Keratinocyte (primary cell): Measurements from ENCODE around the gene PSMB7. TPM values are rescaled to one million over a fixed set of nuclear protein-coding genes. Genes with fewer than 3 reads are reported as not detected.

Source experiments
- DNase-seq: peaks from one replicate; pipeline ENCODE4 v3.0.0-alpha.2; 2011; ENCODE audit warnings: low read depth, missing footprints, low spot score
- FAIRE-seq: peaks from 2 replicates; lab custom pipeline; 2011; peaks lifted over from hg19 to GRCh38; lab: Jason Lieb, UNC
- H2AFZ ChIP-seq: 2 replicates; pipeline ENCODE4 v1.6.0; 2012; ENCODE audit warnings: low read length, control low read depth, inconsistent platforms; ENCODE audit not compliant: control insufficient read depth
- H3K27ac ChIP-seq: 2 replicates; pipeline ENCODE4 v1.5.1; 2011; ENCODE audit warnings: low read length; ENCODE audit not compliant: control insufficient read depth, insufficient read depth
- H3K27me3 ChIP-seq: 3 replicates; pipeline ENCODE4 v1.6.0; 2011; ENCODE audit warnings: low read length; ENCODE audit not compliant: control insufficient read depth, insufficient read depth; ENCODE audit errors: extremely low read depth
- H3K36me3 ChIP-seq, 2 experiments: 2 replicates in 1 of 2; 3 replicates in 1 of 2; pipeline ENCODE4 v1.5.1; 2011; ENCODE audit warnings: low read length in 2 of 2, mild to moderate bottlenecking in 1 of 2; ENCODE audit not compliant: control insufficient read depth in 2 of 2, insufficient read depth in 2 of 2; ENCODE audit errors: extremely low read depth in 1 of 2
- H3K4me1 ChIP-seq: 3 replicates; pipeline ENCODE4 v1.5.1; 2011; ENCODE audit warnings: low read length; ENCODE audit not compliant: control insufficient read depth, insufficient read depth; ENCODE audit errors: extremely low read depth
- H3K4me2 ChIP-seq: 3 replicates; pipeline ENCODE4 v1.6.0; 2011; ENCODE audit warnings: low read depth, low read length; ENCODE audit not compliant: control insufficient read depth, insufficient read depth; ENCODE audit errors: extremely low read depth
- H3K4me3 ChIP-seq, 3 experiments: fragments of 200-600 bp in 1 of 3; sonication (generic) in 1 of 3; 2 replicates in 2 of 3; 3 replicates in 1 of 3; pipeline ENCODE4 v1.5.1; 2011 to 2016; ENCODE audit warnings: low read length in 3 of 3, mild to moderate bottlenecking in 3 of 3, control low read depth in 2 of 3, inconsistent platforms in 1 of 3, low read depth in 1 of 3, mixed read lengths in 1 of 3, mixed run types in 1 of 3, moderate library complexity in 1 of 3; ENCODE audit not compliant: control insufficient read depth in 2 of 3, insufficient read depth in 2 of 3; ENCODE audit errors: extremely low read depth in 1 of 3
- H3K79me2 ChIP-seq: 2 replicates; pipeline ENCODE4 v1.6.0; 2012; ENCODE audit warnings: low read length; ENCODE audit not compliant: control insufficient read depth, insufficient read depth
- H3K9ac ChIP-seq: 3 replicates; pipeline ENCODE4 v1.6.0; 2011; ENCODE audit warnings: low read length; ENCODE audit not compliant: control insufficient read depth, insufficient read depth; ENCODE audit errors: extremely low read depth
- H3K9me1 ChIP-seq: 3 replicates; pipeline ENCODE4 v1.6.0; 2011; ENCODE audit warnings: low read length; ENCODE audit not compliant: control insufficient read depth, insufficient read depth; ENCODE audit errors: extremely low read depth
- H3K9me3 ChIP-seq: 2 replicates; pipeline ENCODE4 v1.5.1; 2012; ENCODE audit warnings: low read depth, low read length; ENCODE audit not compliant: control insufficient read depth
- H4K20me1 ChIP-seq: 3 replicates; pipeline ENCODE4 v1.6.0; 2011; ENCODE audit warnings: low read length; ENCODE audit not compliant: control insufficient read depth, insufficient read depth; ENCODE audit errors: extremely low read depth
- CTCF ChIP-seq, 3 experiments: IDR thresholded peaks in 1 of 3; conservative IDR thresholded peaks in 1 of 3; optimal IDR thresholded peaks in 1 of 3; 2 replicates in 2 of 3; 3 replicates in 1 of 3; pipeline versions ENCODE3 to v1.5.1; 2011; ENCODE audit warnings: low read length in 3 of 3, mild to moderate bottlenecking in 3 of 3, moderate library complexity in 2 of 3, control low read depth in 1 of 3, inconsistent platforms in 1 of 3; ENCODE audit not compliant: insufficient read depth in 2 of 3; ENCODE audit errors: extremely low read depth in 1 of 3
- EZH2 ChIP-seq: IDR thresholded peaks from one replicate; pipeline ENCODE4 v1.6.1; 2012; ENCODE audit warnings: inconsistent platforms, mild to moderate bottlenecking, low read length, moderate library complexity
- dilution Hi-C: fragments of 300-500 bp; cut with MboI; formaldehyde crosslinking; loops from one replicate; pipeline ENCODE4 v1.7.0; 2020; ENCODE audit warnings: low sequenced_read_pairs; ENCODE audit not compliant: extremely low pct_ligation_motif_present
- polyA plus RNA-seq, 5 experiments: library from polyadenylated mRNA; depleted of rRNA in 3 of 5; stranded (reverse) in 3 of 5; stranded (forward) in 1 of 5; unstranded in 1 of 5; fragments of >200 nt; gene quantifications; 1 replicate in 1 of 5; 2 replicates in 3 of 5; 3 replicates in 1 of 5; pipeline versions ENCODE4 v1.2.1 to v1.2.3, GENCODE V29; 2011 to 2012; ENCODE audit warnings: missing spikeins in 2 of 5, low read depth in 1 of 5, low replicate concordance in 1 of 5

PSMB7 gene
- polyA plus RNA-seq, 1 donor (not counting 4 experiments of a cell fraction or from before 2014, with no cell fraction given), result 388 TPM

GRCh38 chr9:124449381-124450151 is 34.3 kb upstream of the PSMB7 start:
- DNase-seq, result no peak
- peaks cover 13% of the 10 kb centered on the region for H3K4me1 ChIP-seq
- no peaks in the 10 kb centered on the region for H3K36me3 ChIP-seq
- TF ChIP-seq CTCF (optimal IDR thresholded peaks at IDR 0.05 in 1 of 3, IDR thresholded peaks at IDR 0.05 in 1 of 3, conservative IDR thresholded peaks at IDR 0.05 in 1 of 3; ENCODE audit: extremely low read depth in 1 of 3, insufficient read depth in 2 of 3, low read length in 3 of 3) (no peak), EZH2 (no peak)
- no peak overlapping the region for H3K4me2 ChIP-seq
- no peaks in the 10 kb centered on the region for H3K9me1 ChIP-seq
- FAIRE-seq, result peak; percentile 46
- H3K9ac ChIP-seq, result no peak overlapping the region
- dilution Hi-C loops, result no loop called here
- H3K27me3 ChIP-seq, result peaks cover 11% of the 10 kb centered on the region
- H4K20me1 ChIP-seq, result no peaks in the 10 kb centered on the region
- no peaks in the 10 kb centered on the region for H3K79me2 ChIP-seq
- H3K4me3 ChIP-seq, result no peak overlapping the region
- no peak overlapping the region for H3K27ac ChIP-seq
- H3K9me3 ChIP-seq, result peaks cover 3% of the 10 kb centered on the region
- H2AFZ ChIP-seq, result no peak overlapping the region

GRCh38 chr9:124448019-124448418 is 32.8 kb upstream of the PSMB7 start:
- Histone ChIP-seq H3K27ac (no peak overlapping the region), H3K4me3 (no peak overlapping the region), H3K27me3 (peaks cover 10% of the 10 kb centered on the region), H3K4me1 (peaks cover 18% of the 10 kb centered on the region), H2AFZ (no peak overlapping the region), H3K4me2 (no peak overlapping the region), H3K36me3 (no peaks in the 10 kb centered on the region), H3K9ac (no peak overlapping the region), H3K9me3 (peaks cover 3% of the 10 kb centered on the region), H3K79me2 (no peaks in the 10 kb centered on the region), H4K20me1 (no peaks in the 10 kb centered on the region), H3K9me1 (no peaks in the 10 kb centered on the region)
- dilution Hi-C loops, result no loop called here
- no peak for DNase-seq
- FAIRE-seq, result no peak
- TF ChIP-seq EZH2, result no peak
- TF ChIP-seq CTCF (optimal IDR thresholded peaks at IDR 0.05 in 1 of 3, IDR thresholded peaks at IDR 0.05 in 1 of 3, conservative IDR thresholded peaks at IDR 0.05 in 1 of 3; ENCODE audit: extremely low read depth in 1 of 3, insufficient read depth in 2 of 3, low read length in 3 of 3), result no peak
